HepG2 (cell line): Measurements from ENCODE around the gene NFKBIL1. TPM values are rescaled to one million over a fixed set of nuclear protein-coding genes. Genes with fewer than 3 reads are reported as not detected.

ENCODE experiments used
- ADNP ChIP-seq: sonication (generic); formaldehyde crosslinking; IDR thresholded peaks from 2 replicates; pipeline ENCODE4 v1.4.0; 2020; ENCODE audit warnings: missing genetic modification reagents
- BHLHE40 ChIP-seq: IDR thresholded peaks from 2 replicates; pipeline ENCODE4 v1.6.1; 2011; ENCODE audit warnings: low read length, improper control_type of control experiment
- ELF1 ChIP-seq: sonication (generic); formaldehyde crosslinking; IDR thresholded peaks from 2 replicates; pipeline ENCODE4 v1.4.0; 2020; ENCODE audit warnings: missing genetic modification reagents
- GPN1 ChIP-seq: sonication (generic); formaldehyde crosslinking; IDR thresholded peaks from 2 replicates; pipeline ENCODE4 v1.5.1; 2020; ENCODE audit warnings: missing genetic modification reagents, borderline replicate concordance
- RORA ChIP-seq: sonication (generic); formaldehyde crosslinking; IDR thresholded peaks from 2 replicates; pipeline ENCODE4 v1.5.0; 2020; ENCODE audit warnings: mild to moderate bottlenecking, missing genetic modification reagents, moderate library complexity
- ZBTB7B ChIP-seq: sonication (generic); formaldehyde crosslinking; IDR thresholded peaks from 2 replicates; pipeline ENCODE4 v1.4.0; 2020; ENCODE audit warnings: missing genetic modification reagents
- ZNF3 ChIP-seq: IDR thresholded peaks from 2 replicates; pipeline ENCODE4 v1.7.0; 2017; ENCODE audit warnings: inconsistent platforms
- ZNF501 ChIP-seq: sonication (generic); formaldehyde crosslinking; IDR thresholded peaks from 2 replicates; pipeline ENCODE4 v1.5.1; 2020; ENCODE audit warnings: mild to moderate bottlenecking, moderate library complexity, missing genetic modification reagents
- ZNF720 ChIP-seq: sonication (generic); formaldehyde crosslinking; IDR thresholded peaks from 2 replicates; pipeline ENCODE4 v1.4.0; 2020; ENCODE audit warnings: missing genetic modification reagents
- polyA plus RNA-seq, 8 experiments: library from polyadenylated mRNA; depleted of rRNA in 3 of 8; stranded (reverse) in 7 of 8; unstranded in 1 of 8; fragments of >200 nt; fragmentation: Illumina TruSeq in 4 of 8; extraction: Trizol in 4 of 8; gene quantifications; 2 replicates each; pipeline versions ENCODE4 v1.2.1 to v1.2.3, GENCODE V29; 2011 to 2016; ENCODE audit warnings: low read depth in 4 of 8, missing spikeins in 1 of 8, mixed read lengths in 1 of 8; ENCODE audit not compliant: insufficient read depth in 1 of 8
- total RNA-seq, 5 experiments: library from RNA; depleted of rRNA; stranded (reverse); fragments of >200 nt; fragmentation: Illumina TruSeq; extraction: Trizol; gene quantifications; 2 replicates each; pipeline ENCODE4 v1.2.3, GENCODE V29; 2016; ENCODE audit warnings: low read depth in 1 of 5
- TF ChIP-seq, protein P1 (sequence below): sonication (generic); formaldehyde crosslinking; IDR thresholded peaks from 2 replicates; pipeline ENCODE4 v1.9.0; 2022; ENCODE audit warnings: low read depth, missing genetic modification reagents
- TF ChIP-seq, protein P2 (sequence below): sonication (generic); formaldehyde crosslinking; IDR thresholded peaks from 2 replicates; pipeline ENCODE4 v1.4.0; 2020; ENCODE audit warnings: missing genetic modification reagents, borderline replicate concordance
- TF ChIP-seq, protein P3 (sequence below): IDR thresholded peaks from 2 replicates; pipeline ENCODE4 v1.6.1; 2016; ENCODE audit warnings: low read depth, missing genetic modification reagents, missing compliant biosample characterization
- TF ChIP-seq, protein P4 (sequence below): sonication (generic); formaldehyde crosslinking; IDR thresholded peaks from 2 replicates; pipeline ENCODE4 v1.9.0; 2021; ENCODE audit warnings: missing genetic modification reagents, mild to moderate bottlenecking, borderline replicate concordance
- TF ChIP-seq, protein P5 (sequence below): IDR thresholded peaks from 2 replicates; pipeline ENCODE4 v1.6.1; 2012; ENCODE audit warnings: low read depth, low read length, improper control_type of control experiment

NFKBIL1 gene
- total and polyA plus RNA-seq, 2 of the 13 experiments (the other 11 are each of a cell fraction or from before 2014, with no cell fraction given), result 9.7 to 19.5 TPM

DNA sequence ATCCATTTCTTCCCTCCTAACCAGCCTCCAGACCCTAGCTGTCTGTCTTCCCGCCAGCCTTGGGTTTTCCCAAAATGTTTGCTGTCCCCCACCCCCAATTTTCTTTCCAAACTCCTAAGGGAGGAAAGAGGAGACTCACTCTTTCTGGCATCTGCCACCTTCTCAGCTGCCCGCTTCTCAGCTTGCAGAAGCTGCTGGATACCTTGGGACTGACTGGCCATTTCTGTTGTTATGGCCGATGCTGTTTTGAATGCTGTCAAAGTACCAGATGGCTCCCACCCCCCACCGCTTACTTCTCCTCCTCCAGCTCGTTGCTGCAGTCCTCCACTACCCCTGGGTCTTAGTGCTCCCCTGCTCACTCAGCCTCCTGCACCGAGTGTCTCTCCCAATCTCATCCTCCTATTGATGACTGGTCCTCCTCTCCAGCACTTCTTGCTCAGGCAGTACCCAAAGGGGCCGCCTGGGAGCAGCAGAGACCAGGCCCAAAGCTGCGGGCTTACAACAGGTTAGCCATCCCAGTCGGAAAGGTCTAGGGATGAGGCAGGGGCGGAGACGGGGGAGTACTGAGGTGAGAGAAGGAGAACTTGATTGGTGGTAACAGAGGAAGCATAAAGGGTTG, 960 bp upstream of the NFKBIL1 start, which contains the start of gene ATP6V1G2 (continued):
- TF ChIP-seq, protein P1, sequence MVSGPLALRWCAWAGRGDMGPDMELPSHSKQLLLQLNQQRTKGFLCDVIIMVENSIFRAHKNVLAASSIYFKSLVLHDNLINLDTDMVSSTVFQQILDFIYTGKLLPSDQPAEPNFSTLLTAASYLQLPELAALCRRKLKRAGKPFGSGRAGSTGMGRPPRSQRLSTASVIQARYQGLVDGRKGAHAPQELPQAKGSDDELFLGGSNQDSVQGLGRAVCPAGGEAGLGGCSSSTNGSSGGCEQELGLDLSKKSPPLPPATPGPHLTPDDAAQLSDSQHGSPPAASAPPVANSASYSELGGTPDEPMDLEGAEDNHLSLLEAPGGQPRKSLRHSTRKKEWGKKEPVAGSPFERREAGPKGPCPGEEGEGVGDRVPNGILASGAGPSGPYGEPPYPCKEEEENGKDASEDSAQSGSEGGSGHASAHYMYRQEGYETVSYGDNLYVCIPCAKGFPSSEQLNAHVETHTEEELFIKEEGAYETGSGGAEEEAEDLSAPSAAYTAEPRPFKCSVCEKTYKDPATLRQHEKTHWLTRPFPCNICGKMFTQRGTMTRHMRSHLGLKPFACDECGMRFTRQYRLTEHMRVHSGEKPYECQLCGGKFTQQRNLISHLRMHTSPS, result no peak
- peak; percentile 75 for TF ChIP-seq ZNF501 (CRISPR knock-in tag)
- TF ChIP-seq ELF1, result no peak
- TF ChIP-seq RORA, result no peak
- no peak for TF ChIP-seq ZNF720 (CRISPR knock-in tag)
- TF ChIP-seq, protein P2, sequence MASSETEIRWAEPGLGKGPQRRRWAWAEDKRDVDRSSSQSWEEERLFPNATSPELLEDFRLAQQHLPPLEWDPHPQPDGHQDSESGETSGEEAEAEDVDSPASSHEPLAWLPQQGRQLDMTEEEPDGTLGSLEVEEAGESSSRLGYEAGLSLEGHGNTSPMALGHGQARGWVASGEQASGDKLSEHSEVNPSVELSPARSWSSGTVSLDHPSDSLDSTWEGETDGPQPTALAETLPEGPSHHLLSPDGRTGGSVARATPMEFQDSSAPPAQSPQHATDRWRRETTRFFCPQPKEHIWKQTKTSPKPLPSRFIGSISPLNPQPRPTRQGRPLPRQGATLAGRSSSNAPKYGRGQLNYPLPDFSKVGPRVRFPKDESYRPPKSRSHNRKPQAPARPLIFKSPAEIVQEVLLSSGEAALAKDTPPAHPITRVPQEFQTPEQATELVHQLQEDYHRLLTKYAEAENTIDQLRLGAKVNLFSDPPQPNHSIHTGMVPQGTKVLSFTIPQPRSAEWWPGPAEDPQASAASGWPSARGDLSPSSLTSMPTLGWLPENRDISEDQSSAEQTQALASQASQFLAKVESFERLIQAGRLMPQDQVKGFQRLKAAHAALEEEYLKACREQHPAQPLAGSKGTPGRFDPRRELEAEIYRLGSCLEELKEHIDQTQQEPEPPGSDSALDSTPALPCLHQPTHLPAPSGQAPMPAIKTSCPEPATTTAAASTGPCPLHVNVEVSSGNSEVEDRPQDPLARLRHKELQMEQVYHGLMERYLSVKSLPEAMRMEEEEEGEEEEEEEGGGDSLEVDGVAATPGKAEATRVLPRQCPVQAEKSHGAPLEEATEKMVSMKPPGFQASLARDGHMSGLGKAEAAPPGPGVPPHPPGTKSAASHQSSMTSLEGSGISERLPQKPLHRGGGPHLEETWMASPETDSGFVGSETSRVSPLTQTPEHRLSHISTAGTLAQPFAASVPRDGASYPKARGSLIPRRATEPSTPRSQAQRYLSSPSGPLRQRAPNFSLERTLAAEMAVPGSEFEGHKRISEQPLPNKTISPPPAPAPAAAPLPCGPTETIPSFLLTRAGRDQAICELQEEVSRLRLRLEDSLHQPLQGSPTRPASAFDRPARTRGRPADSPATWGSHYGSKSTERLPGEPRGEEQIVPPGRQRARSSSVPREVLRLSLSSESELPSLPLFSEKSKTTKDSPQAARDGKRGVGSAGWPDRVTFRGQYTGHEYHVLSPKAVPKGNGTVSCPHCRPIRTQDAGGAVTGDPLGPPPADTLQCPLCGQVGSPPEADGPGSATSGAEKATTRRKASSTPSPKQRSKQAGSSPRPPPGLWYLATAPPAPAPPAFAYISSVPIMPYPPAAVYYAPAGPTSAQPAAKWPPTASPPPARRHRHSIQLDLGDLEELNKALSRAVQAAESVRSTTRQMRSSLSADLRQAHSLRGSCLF (CRISPR knock-in tag), result no peak
- no peak for TF ChIP-seq GPN1
- TF ChIP-seq, protein P3, sequence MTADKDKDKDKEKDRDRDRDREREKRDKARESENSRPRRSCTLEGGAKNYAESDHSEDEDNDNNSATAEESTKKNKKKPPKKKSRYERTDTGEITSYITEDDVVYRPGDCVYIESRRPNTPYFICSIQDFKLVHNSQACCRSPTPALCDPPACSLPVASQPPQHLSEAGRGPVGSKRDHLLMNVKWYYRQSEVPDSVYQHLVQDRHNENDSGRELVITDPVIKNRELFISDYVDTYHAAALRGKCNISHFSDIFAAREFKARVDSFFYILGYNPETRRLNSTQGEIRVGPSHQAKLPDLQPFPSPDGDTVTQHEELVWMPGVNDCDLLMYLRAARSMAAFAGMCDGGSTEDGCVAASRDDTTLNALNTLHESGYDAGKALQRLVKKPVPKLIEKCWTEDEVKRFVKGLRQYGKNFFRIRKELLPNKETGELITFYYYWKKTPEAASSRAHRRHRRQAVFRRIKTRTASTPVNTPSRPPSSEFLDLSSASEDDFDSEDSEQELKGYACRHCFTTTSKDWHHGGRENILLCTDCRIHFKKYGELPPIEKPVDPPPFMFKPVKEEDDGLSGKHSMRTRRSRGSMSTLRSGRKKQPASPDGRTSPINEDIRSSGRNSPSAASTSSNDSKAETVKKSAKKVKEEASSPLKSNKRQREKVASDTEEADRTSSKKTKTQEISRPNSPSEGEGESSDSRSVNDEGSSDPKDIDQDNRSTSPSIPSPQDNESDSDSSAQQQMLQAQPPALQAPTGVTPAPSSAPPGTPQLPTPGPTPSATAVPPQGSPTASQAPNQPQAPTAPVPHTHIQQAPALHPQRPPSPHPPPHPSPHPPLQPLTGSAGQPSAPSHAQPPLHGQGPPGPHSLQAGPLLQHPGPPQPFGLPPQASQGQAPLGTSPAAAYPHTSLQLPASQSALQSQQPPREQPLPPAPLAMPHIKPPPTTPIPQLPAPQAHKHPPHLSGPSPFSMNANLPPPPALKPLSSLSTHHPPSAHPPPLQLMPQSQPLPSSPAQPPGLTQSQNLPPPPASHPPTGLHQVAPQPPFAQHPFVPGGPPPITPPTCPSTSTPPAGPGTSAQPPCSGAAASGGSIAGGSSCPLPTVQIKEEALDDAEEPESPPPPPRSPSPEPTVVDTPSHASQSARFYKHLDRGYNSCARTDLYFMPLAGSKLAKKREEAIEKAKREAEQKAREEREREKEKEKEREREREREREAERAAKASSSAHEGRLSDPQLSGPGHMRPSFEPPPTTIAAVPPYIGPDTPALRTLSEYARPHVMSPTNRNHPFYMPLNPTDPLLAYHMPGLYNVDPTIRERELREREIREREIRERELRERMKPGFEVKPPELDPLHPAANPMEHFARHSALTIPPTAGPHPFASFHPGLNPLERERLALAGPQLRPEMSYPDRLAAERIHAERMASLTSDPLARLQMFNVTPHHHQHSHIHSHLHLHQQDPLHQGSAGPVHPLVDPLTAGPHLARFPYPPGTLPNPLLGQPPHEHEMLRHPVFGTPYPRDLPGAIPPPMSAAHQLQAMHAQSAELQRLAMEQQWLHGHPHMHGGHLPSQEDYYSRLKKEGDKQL (CRISPR knock-in tag), result no peak
- no peak for TF ChIP-seq ADNP (CRISPR knock-in tag)
- no peak for TF ChIP-seq ZNF3 (CRISPR knock-in tag)
- TF ChIP-seq BHLHE40, result peak; percentile 55; the same call in 1 of the 2 replicates
- no peak for TF ChIP-seq ZBTB7B (CRISPR knock-in tag)
- TF ChIP-seq, protein P4, sequence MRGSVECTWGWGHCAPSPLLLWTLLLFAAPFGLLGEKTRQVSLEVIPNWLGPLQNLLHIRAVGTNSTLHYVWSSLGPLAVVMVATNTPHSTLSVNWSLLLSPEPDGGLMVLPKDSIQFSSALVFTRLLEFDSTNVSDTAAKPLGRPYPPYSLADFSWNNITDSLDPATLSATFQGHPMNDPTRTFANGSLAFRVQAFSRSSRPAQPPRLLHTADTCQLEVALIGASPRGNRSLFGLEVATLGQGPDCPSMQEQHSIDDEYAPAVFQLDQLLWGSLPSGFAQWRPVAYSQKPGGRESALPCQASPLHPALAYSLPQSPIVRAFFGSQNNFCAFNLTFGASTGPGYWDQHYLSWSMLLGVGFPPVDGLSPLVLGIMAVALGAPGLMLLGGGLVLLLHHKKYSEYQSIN, result no peak
- TF ChIP-seq, protein P5, sequence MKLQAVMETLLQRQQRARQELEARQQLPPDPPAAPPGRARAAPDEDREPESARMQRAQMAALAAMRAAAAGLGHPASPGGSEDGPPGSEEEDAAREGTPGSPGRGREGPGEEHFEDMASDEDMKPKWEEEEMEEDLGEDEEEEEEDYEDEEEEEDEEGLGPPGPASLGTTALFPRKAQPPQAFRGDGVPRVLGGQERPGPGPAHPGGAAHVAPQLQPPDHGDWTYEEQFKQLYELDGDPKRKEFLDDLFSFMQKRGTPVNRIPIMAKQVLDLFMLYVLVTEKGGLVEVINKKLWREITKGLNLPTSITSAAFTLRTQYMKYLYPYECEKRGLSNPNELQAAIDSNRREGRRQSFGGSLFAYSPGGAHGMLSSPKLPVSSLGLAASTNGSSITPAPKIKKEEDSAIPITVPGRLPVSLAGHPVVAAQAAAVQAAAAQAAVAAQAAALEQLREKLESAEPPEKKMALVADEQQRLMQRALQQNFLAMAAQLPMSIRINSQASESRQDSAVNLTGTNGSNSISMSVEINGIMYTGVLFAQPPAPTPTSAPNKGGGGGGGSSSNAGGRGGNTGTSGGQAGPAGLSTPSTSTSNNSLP, result peak; percentile 61; the same call in 1 of the 2 replicates
